K562 (cell line): Measurements from ENCODE around the gene DBNL. TPM values are rescaled to one million over a fixed set of nuclear protein-coding genes. Genes with fewer than 3 reads are reported as not detected.

Experiments
- ADNP ChIP-seq: fragments of 200-800 bp; sonication (Bioruptor generic); IDR thresholded peaks from 2 replicates; pipeline ENCODE4 v1.6.1; 2016; ENCODE audit warnings: missing genetic modification characterization, missing compliant biosample characterization
- BRD9 ChIP-seq: fragments of 450-650 bp; IDR thresholded peaks from 2 replicates; pipeline ENCODE4 v1.6.1; 2018; ENCODE audit warnings: low read depth; ENCODE audit not compliant: partially characterized antibody
- CREM ChIP-seq: IDR thresholded peaks from 2 replicates; pipeline ENCODE4 v1.6.1; 2014; ENCODE audit warnings: antibody characterized with exemption, low read depth
- DIDO1 ChIP-seq: fragments of 450-650 bp; IDR thresholded peaks from 2 replicates; pipeline ENCODE4 v1.6.1; 2016; ENCODE audit warnings: low read depth, missing biosample characterization, missing genetic modification characterization
- EZH2 ChIP-seq: IDR thresholded peaks from 2 replicates; pipeline ENCODE4 v1.6.1; 2012; ENCODE audit warnings: low read depth, mild to moderate bottlenecking, inconsistent platforms, low read length, borderline replicate concordance
- FOXK1 ChIP-seq: sonication (generic); formaldehyde crosslinking; IDR thresholded peaks from 2 replicates; pipeline ENCODE4 v1.8.0; 2022; ENCODE audit warnings: missing genetic modification reagents, mild to moderate bottlenecking, borderline replicate concordance
- FOXM1 ChIP-seq, 2 experiments: fragments of 450-650 bp in 1 of 2; sonication (generic) in 1 of 2; formaldehyde crosslinking in 1 of 2; IDR thresholded peaks; 2 replicates each; pipeline versions ENCODE4 v1.6.1 to v1.9.0; 2017 to 2022; ENCODE audit warnings: low read depth in 2 of 2, mild to moderate bottlenecking in 2 of 2, missing genetic modification reagents in 1 of 2, moderate library complexity in 1 of 2
- HIVEP1 ChIP-seq: fragments of 250-450 bp; sonication (Bioruptor Pico); IDR thresholded peaks from 2 replicates; pipeline ENCODE4 v1.4.0; 2020; ENCODE audit warnings: mild to moderate bottlenecking
- MXD1 ChIP-seq: fragments of 250-450 bp; sonication (Bioruptor Pico); IDR thresholded peaks from 2 replicates; pipeline ENCODE4 v1.8.0; 2021; ENCODE audit warnings: borderline replicate concordance, mild to moderate bottlenecking, moderate library complexity; ENCODE audit not compliant: poor library complexity, severe bottlenecking
- MYC ChIP-seq, 2 experiments: fragments of 250-450 bp in 1 of 2; sonication (Bioruptor Pico) in 1 of 2; IDR thresholded peaks; 2 replicates each; pipeline versions ENCODE4 v1.5.1 to v1.6.1; 2012 to 2021; ENCODE audit warnings: low read depth in 2 of 2, borderline replicate concordance in 1 of 2, improper control_type of control experiment in 1 of 2, low read length in 1 of 2, mild to moderate bottlenecking in 1 of 2, moderate library complexity in 1 of 2
- MYNN ChIP-seq, 2 experiments: sonication (generic); formaldehyde crosslinking in 1 of 2; IDR thresholded peaks; 2 replicates each; pipeline versions ENCODE4 v1.5.0 to v1.6.1; 2016 to 2020; ENCODE audit warnings: antibody characterized with exemption in 1 of 2, missing genetic modification reagents in 1 of 2
- NELFE ChIP-seq: IDR thresholded peaks from 2 replicates; pipeline ENCODE4 v1.6.1; 2011; ENCODE audit warnings: mild to moderate bottlenecking; ENCODE audit not compliant: insufficient read depth, insufficient read length
- NFATC3 ChIP-seq: fragments of 450-650 bp; IDR thresholded peaks from 2 replicates; pipeline ENCODE4 v1.6.1; 2017; ENCODE audit warnings: mild to moderate bottlenecking
- ZBTB1 ChIP-seq: sonication (generic); formaldehyde crosslinking; IDR thresholded peaks from 2 replicates; pipeline ENCODE4 v1.8.1; 2023; ENCODE audit warnings: missing genetic modification reagents, low read depth, mild to moderate bottlenecking, borderline replicate concordance
- ZBTB43 ChIP-seq: sonication (generic); formaldehyde crosslinking; IDR thresholded peaks from 2 replicates; pipeline ENCODE4 v1.8.0; 2023; ENCODE audit warnings: mild to moderate bottlenecking, missing genetic modification reagents
- ZFP1 ChIP-seq: fragments of 450-650 bp; formaldehyde crosslinking; IDR thresholded peaks from 2 replicates; pipeline ENCODE4 v1.4.0; 2020; ENCODE audit warnings: mild to moderate bottlenecking, mixed read lengths
- ZFP36 ChIP-seq: fragments of 150-350 bp; IDR thresholded peaks from 2 replicates; pipeline ENCODE4 v1.6.1; 2018; ENCODE audit warnings: low read length, low read depth; ENCODE audit not compliant: partially characterized antibody
- ZNF174 ChIP-seq: fragments of 250-450 bp; sonication (Bioruptor Pico); IDR thresholded peaks from 2 replicates; pipeline ENCODE4 v1.4.0; 2020; ENCODE audit warnings: mild to moderate bottlenecking
- ZNF217 ChIP-seq: sonication (generic); formaldehyde crosslinking; IDR thresholded peaks from 2 replicates; pipeline ENCODE4 v1.8.0; 2022; ENCODE audit warnings: mild to moderate bottlenecking, missing genetic modification reagents
- polyA plus RNA-seq, 8 experiments: library from polyadenylated mRNA; depleted of rRNA in 4 of 8; stranded (reverse) in 5 of 8; unstranded in 3 of 8; fragments of >200 nt; fragmentation: Nextera tagmentation in 2 of 8; fragmentation: Illumina TruSeq in 1 of 8; extraction: Ambion mirVana in 2 of 8; extraction: Trizol in 1 of 8; gene quantifications; 2 replicates each; pipeline versions ENCODE4 v1.2.1 to v1.2.3, GENCODE V29; 2011 to 2014; ENCODE audit warnings: inconsistent platforms in 1 of 8, missing spikeins in 1 of 8
- total RNA-seq, 7 experiments: library from RNA; depleted of rRNA in 6 of 7; stranded (reverse); fragments of >200 nt in 6 of 7; fragmentation: Illumina TruSeq in 2 of 7; extraction: Trizol in 2 of 7; gene quantifications; 2 replicates each; pipeline versions ENCODE4 v1.2.1 to v1.2.3, GENCODE V29; 2011 to 2021; ENCODE audit warnings: low replicate concordance in 1 of 7
- TF ChIP-seq, protein P1 (sequence below): fragments of 450-650 bp; formaldehyde crosslinking; conservative IDR thresholded peaks from 2 replicates; pipeline ENCODE4 v1.4.0; 2022; ENCODE audit warnings: mild to moderate bottlenecking, missing genetic modification characterization
- TF ChIP-seq, protein P2 (sequence below): fragments of 250-450 bp; sonication (Bioruptor Pico); IDR thresholded peaks from 2 replicates; pipeline ENCODE4 v1.9.0; 2021; ENCODE audit warnings: mild to moderate bottlenecking, inconsistent platforms

Gene DBNL
- total and polyA plus RNA-seq, 9 of the 15 experiments (the other 6 are each of a cell fraction or from before 2014, with no cell fraction given), result 1.9 to 65.1 (median 38.9) TPM

GRCh38 chr7:44044315-44045225 is at the start of gene DBNL (continued):
- no peak for TF ChIP-seq ZFP36
- TF ChIP-seq HIVEP1 (CRISPR knock-in tag), result no peak
- TF ChIP-seq FOXK1 (CRISPR knock-in tag), result no peak
- TF ChIP-seq, protein P1, sequence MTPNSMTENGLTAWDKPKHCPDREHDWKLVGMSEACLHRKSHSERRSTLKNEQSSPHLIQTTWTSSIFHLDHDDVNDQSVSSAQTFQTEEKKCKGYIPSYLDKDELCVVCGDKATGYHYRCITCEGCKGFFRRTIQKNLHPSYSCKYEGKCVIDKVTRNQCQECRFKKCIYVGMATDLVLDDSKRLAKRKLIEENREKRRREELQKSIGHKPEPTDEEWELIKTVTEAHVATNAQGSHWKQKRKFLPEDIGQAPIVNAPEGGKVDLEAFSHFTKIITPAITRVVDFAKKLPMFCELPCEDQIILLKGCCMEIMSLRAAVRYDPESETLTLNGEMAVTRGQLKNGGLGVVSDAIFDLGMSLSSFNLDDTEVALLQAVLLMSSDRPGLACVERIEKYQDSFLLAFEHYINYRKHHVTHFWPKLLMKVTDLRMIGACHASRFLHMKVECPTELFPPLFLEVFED (CRISPR knock-in tag), result no peak
- no peak for TF ChIP-seq MYNN (IDR thresholded peaks at IDR 0.05)
- no peak for TF ChIP-seq MYNN (CRISPR knock-in tag; IDR thresholded peaks at IDR 0.05)
- TF ChIP-seq ZBTB1 (CRISPR knock-in tag), result no peak; the same call in 1 of the 2 replicates
- no peak for TF ChIP-seq NELFE
- peak; percentile 74 for TF ChIP-seq DIDO1 (tag)
- TF ChIP-seq ZFP1 (CRISPR knock-in tag), result no peak
- no peak for TF ChIP-seq ZBTB43 (CRISPR knock-in tag)
- TF ChIP-seq EZH2, result no peak
- TF ChIP-seq MXD1 (CRISPR knock-in tag), result no peak
- no peak for TF ChIP-seq ZNF217 (CRISPR knock-in tag)
- no peak for TF ChIP-seq ZNF174
- no peak for TF ChIP-seq NFATC3
- no peak for TF ChIP-seq FOXM1 (IDR thresholded peaks at IDR 0.05; ENCODE audit: low read depth)
- TF ChIP-seq FOXM1 (CRISPR knock-in tag; IDR thresholded peaks at IDR 0.05; ENCODE audit: low read depth), result no peak
- TF ChIP-seq CREM, result peak; percentile 36
- TF ChIP-seq BRD9, result no peak
- TF ChIP-seq ADNP (tag), result no peak
- TF ChIP-seq, protein P2, sequence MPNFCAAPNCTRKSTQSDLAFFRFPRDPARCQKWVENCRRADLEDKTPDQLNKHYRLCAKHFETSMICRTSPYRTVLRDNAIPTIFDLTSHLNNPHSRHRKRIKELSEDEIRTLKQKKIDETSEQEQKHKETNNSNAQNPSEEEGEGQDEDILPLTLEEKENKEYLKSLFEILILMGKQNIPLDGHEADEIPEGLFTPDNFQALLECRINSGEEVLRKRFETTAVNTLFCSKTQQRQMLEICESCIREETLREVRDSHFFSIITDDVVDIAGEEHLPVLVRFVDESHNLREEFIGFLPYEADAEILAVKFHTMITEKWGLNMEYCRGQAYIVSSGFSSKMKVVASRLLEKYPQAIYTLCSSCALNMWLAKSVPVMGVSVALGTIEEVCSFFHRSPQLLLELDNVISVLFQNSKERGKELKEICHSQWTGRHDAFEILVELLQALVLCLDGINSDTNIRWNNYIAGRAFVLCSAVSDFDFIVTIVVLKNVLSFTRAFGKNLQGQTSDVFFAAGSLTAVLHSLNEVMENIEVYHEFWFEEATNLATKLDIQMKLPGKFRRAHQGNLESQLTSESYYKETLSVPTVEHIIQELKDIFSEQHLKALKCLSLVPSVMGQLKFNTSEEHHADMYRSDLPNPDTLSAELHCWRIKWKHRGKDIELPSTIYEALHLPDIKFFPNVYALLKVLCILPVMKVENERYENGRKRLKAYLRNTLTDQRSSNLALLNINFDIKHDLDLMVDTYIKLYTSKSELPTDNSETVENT (CRISPR knock-in tag), result peak; percentile 16; the same call in 1 of the 2 replicates
- peak; percentile 58; the same call in 1 of the 2 replicates for TF ChIP-seq MYC (IDR thresholded peaks at IDR 0.05; ENCODE audit: low read depth, low read length)
- no peak for TF ChIP-seq MYC (CRISPR knock-in tag; IDR thresholded peaks at IDR 0.05; ENCODE audit: borderline replicate concordance, low read depth)
